Measurements from ENCODE around the gene SCT. TPM values are rescaled to one million over a fixed set of nuclear protein-coding genes. Genes with fewer than 3 reads are reported as not detected.
A peak's percentile ranks its signal among the peaks of the same experiment; 100 is the strongest.

SCT gene
- total and polyA plus RNA-seq, 8 donors, result 1.6 to 3.0 (median 2.5) TPM; not detected in 2

GRCh38 chr11:643849-644738 is 17.1 kb upstream of the SCT start:
- Histone ChIP-seq H3K4me3 (no peak overlapping the region), H3K27ac (no peak overlapping the region), H3K36me3 (peaks cover 0 to 39% of the 10 kb centered on the region in 2 donors), H3K4me1 (peaks cover 0 to 18% of the 10 kb centered on the region in 2 donors), H3K27me3 (peaks cover 6 to 21% of the 10 kb centered on the region in 2 donors), H3K9me3 (no peaks in the 10 kb centered on the region)
- TF ChIP-seq CTCF (IDR thresholded peaks at IDR 0.05), result no peak
- DNase-seq (peak in 1 of 4 donors; percentile 74), ATAC-seq (no peak)
- intact Hi-C loops (cut with DNase I), result no loop called here

- peak in 1 of 4 donors; percentile 54 for DNase-seq
- TF ChIP-seq CTCF (IDR thresholded peaks at IDR 0.05), result no peak
Measured at GRCh38 chr11:643366-643765, 16.4 kb upstream of the SCT start.

GRCh38 chr11:641806-642370 is 14.9 kb upstream of the SCT start:
- H3K27me3 ChIP-seq, result peaks cover 28 to 43% of the 10 kb centered on the region in 2 donors
- DNase-seq, result no peak
- TF ChIP-seq CTCF (IDR thresholded peaks at IDR 0.05), result no peak
- H3K9me3 ChIP-seq, result no peaks in the 10 kb centered on the region
- peaks cover 0 to 26% of the 10 kb centered on the region in 2 donors for H3K36me3 ChIP-seq
- H3K4me3 ChIP-seq, result no peak overlapping the region
- intact Hi-C loops (cut with DNase I), result no loop called here
- ATAC-seq, result no peak
- H3K4me1 ChIP-seq, result peaks cover 3 to 29% of the 10 kb centered on the region in 2 donors
- no peak overlapping the region for H3K27ac ChIP-seq

More at GRCh38 chr11:643366-643765, 16.4 kb upstream of the SCT start:
- Histone ChIP-seq H3K27me3 (peaks cover 13 to 28% of the 10 kb centered on the region in 2 donors), H3K4me1 (peaks cover 0 to 22% of the 10 kb centered on the region in 2 donors), H3K4me3 (no peak overlapping the region), H3K27ac (no peak overlapping the region), H3K9me3 (no peaks in the 10 kb centered on the region), H3K36me3 (peaks cover 0 to 36% of the 10 kb centered on the region in 2 donors)
- ATAC-seq, result no peak
- intact Hi-C loops (cut with DNase I), result no loop called here

GRCh38 chr11:640021-640706 is 13.2 kb upstream of the SCT start:
- H3K9me3 ChIP-seq, result no peaks in the 10 kb centered on the region
- TF ChIP-seq CTCF (IDR thresholded peaks at IDR 0.05), result no peak
- intact Hi-C loops (cut with DNase I), result no loop called here
- ATAC-seq (no peak), DNase-seq (peak in 1 of 4 donors; percentile 75)
- H3K4me3 ChIP-seq, result no peak overlapping the region
- H3K4me1 ChIP-seq, result peaks cover 3 to 32% of the 10 kb centered on the region in 2 donors
- peaks cover 0 to 26% of the 10 kb centered on the region in 2 donors for H3K36me3 ChIP-seq
- no peak overlapping the region for H3K27ac ChIP-seq
- peaks cover 39 to 57% of the 10 kb centered on the region in 2 donors for H3K27me3 ChIP-seq

Data from left lung (tissue), 10 donors.